HepG2 (cell line): Measurements from ENCODE around the gene NUP54. TPM values are rescaled to one million over a fixed set of nuclear protein-coding genes. Genes with fewer than 3 reads are reported as not detected.

ENCODE experiments used
- ATAC-seq: fragments of 200-7000 bp; cut with Tn5 transposase; 3 replicates; pipeline ENCODE4 v1.9.1; 2020; ENCODE audit warnings: mild to moderate bottlenecking, moderate library complexity
- BruUV-seq: library from RNA; stranded (reverse); fragments of 400-500 nt; replicated peaks from 2 replicates; lab custom pipeline; 2021; lab: Mats Ljungman, UMichigan
- CTCF ChIA-PET: fragments of 300-600 bp; formaldehyde crosslinking; extraction: SDS; loops from one replicate; lab custom pipeline; 2021; ENCODE audit warnings: low total read pairs, inconsistent platforms, low intra/inter-chr PET ratio; lab: Yijun Ruan, JAX
- POLR2A ChIA-PET: fragments of 350-600 bp; sonication (Branson Sonifier 250); formaldehyde crosslinking; loops from one replicate; lab custom pipeline; 2020; ENCODE audit warnings: antibody characterized with exemption, inconsistent platforms; lab: Yijun Ruan, JAX
- DNase-seq: peaks from one replicate; pipeline ENCODE4 v3.0.0-alpha.2; 2015; ENCODE audit warnings: low spot score
- FAIRE-seq: peaks from 3 replicates; lab custom pipeline; 2011; peaks lifted over from hg19 to GRCh38; lab: Jason Lieb, UNC
- H2AFZ ChIP-seq: one replicate; pipeline ENCODE4 v1.6.1; 2011; ENCODE audit warnings: low read length, inconsistent platforms
- H3K27ac ChIP-seq: fragments of 300-600 bp; 3 replicates; pipeline ENCODE4 v1.8.0; 2011; ENCODE audit warnings: mixed run types, mild to moderate bottlenecking, mixed read lengths, low read length, inconsistent platforms; ENCODE audit not compliant: insufficient read depth; ENCODE audit errors: extremely low read length
- H3K27me3 ChIP-seq, 2 experiments: fragments of 200-600 bp in 1 of 2; 2 replicates in 1 of 2; 3 replicates in 1 of 2; pipeline versions ENCODE4 v1.6.0 to v1.8.0; 2011; ENCODE audit warnings: low read length in 2 of 2, mild to moderate bottlenecking in 2 of 2, moderate library complexity in 2 of 2, inconsistent platforms in 1 of 2; ENCODE audit not compliant: insufficient read depth in 2 of 2, control insufficient read depth in 1 of 2
- H3K36me3 ChIP-seq, 2 experiments: fragments of 200-600 bp in 1 of 2; replicated peaks in 1 of 2; 2 replicates in 1 of 2; 3 replicates in 1 of 2; pipeline versions ENCODE4 v1.5.1 to v1.8.0; 2011; ENCODE audit warnings: low read length in 2 of 2, inconsistent platforms in 1 of 2; ENCODE audit not compliant: insufficient read depth in 2 of 2, control insufficient read depth in 1 of 2
- H3K4me1 ChIP-seq: 2 replicates; pipeline ENCODE4 v1.5.1; 2012; ENCODE audit warnings: low read length, inconsistent platforms; ENCODE audit not compliant: insufficient read depth
- H3K4me2 ChIP-seq: 2 replicates; pipeline ENCODE4 v1.6.0; 2011; ENCODE audit warnings: low read depth, low read length, inconsistent platforms
- H3K4me3 ChIP-seq, 3 experiments: fragments of 200-600 bp in 1 of 3; sonication (generic), shearing (Covaris generic) in 1 of 3; replicated peaks in 1 of 3; 2 replicates each; pipeline ENCODE4 v1.5.1; 2011 to 2016; ENCODE audit warnings: low read length in 3 of 3, inconsistent platforms in 2 of 3, low read depth in 2 of 3, mild to moderate bottlenecking in 2 of 3, control low read depth in 1 of 3, mixed read lengths in 1 of 3; ENCODE audit not compliant: insufficient read depth in 1 of 3
- H3K79me2 ChIP-seq: one replicate; pipeline ENCODE4 v1.6.1; 2011; ENCODE audit warnings: low read length, inconsistent platforms; ENCODE audit not compliant: insufficient read depth
- H3K9ac ChIP-seq: 2 replicates; pipeline ENCODE4 v1.6.0; 2011; ENCODE audit warnings: mild to moderate bottlenecking, low read depth, low read length, inconsistent platforms; ENCODE audit not compliant: insufficient read depth
- H3K9me3 ChIP-seq: 2 replicates; pipeline ENCODE4 v1.5.1; 2012; ENCODE audit warnings: mild to moderate bottlenecking, low read length
- H4K20me1 ChIP-seq: 2 replicates; pipeline ENCODE4 v1.6.0; 2011; ENCODE audit warnings: inconsistent platforms, mild to moderate bottlenecking, low read length, moderate library complexity; ENCODE audit not compliant: insufficient read depth
- CEBPG ChIP-seq: IDR thresholded peaks from 2 replicates; pipeline ENCODE4 v1.6.1; 2016
- MBD4 ChIP-seq: IDR thresholded peaks from 2 replicates; pipeline ENCODE4 v1.6.1; 2012; ENCODE audit warnings: low read length, inconsistent platforms, borderline replicate concordance
- NFE2L2 ChIP-seq: fragments of 150-350 bp; IDR thresholded peaks from 2 replicates; pipeline ENCODE4 v1.6.1; 2014; ENCODE audit warnings: low read length
- PAX8 ChIP-seq: sonication (generic); formaldehyde crosslinking; IDR thresholded peaks from 2 replicates; pipeline ENCODE4 v1.8.0; 2022; ENCODE audit warnings: mild to moderate bottlenecking, missing genetic modification reagents, borderline replicate concordance
- ZNF136 ChIP-seq: sonication (generic); formaldehyde crosslinking; IDR thresholded peaks from 2 replicates; pipeline ENCODE4 v1.8.1; 2022; ENCODE audit warnings: low read depth, mild to moderate bottlenecking, moderate library complexity, missing genetic modification reagents
- ZNF354B ChIP-seq: sonication (generic); formaldehyde crosslinking; IDR thresholded peaks from 2 replicates; pipeline ENCODE4 v1.8.0; 2022; ENCODE audit warnings: mild to moderate bottlenecking, missing genetic modification reagents
- ZNF557 ChIP-seq: sonication (generic); formaldehyde crosslinking; IDR thresholded peaks from 2 replicates; pipeline ENCODE4 v1.4.0; 2020; ENCODE audit warnings: missing genetic modification reagents
- WGBS: methylation state at CpG from one replicate; pipeline ENCODE4 v1.1.6; 2017; ENCODE audit warnings: low lambda C conversion rate; 5-methylcytosine and 5-hydroxymethylcytosine counted together
- in situ Hi-C: cut with HindIII; loops from 2 replicates; pipeline ENCODE4 v1.10.0; 2017; ENCODE audit warnings: low pct_unique_long_range_greater_than_20kb; ENCODE audit not compliant: extremely low pct_ligation_motif_present
- intact Hi-C: fragments of 100-400 bp; cut with micrococcal nuclease; formaldehyde crosslinking; loops from one replicate; pipeline ENCODE4 v1.10.0; 2022; ENCODE audit not compliant: unreplicated experiment
- polyA plus RNA-seq, 8 experiments: library from polyadenylated mRNA; depleted of rRNA in 3 of 8; stranded (reverse) in 7 of 8; unstranded in 1 of 8; fragments of >200 nt; fragmentation: Illumina TruSeq in 4 of 8; extraction: Trizol in 4 of 8; gene quantifications; 2 replicates each; pipeline versions ENCODE4 v1.2.1 to v1.2.3, GENCODE V29; 2011 to 2016; ENCODE audit warnings: low read depth in 4 of 8, missing spikeins in 1 of 8, mixed read lengths in 1 of 8; ENCODE audit not compliant: insufficient read depth in 1 of 8
- total RNA-seq, 5 experiments: library from RNA; depleted of rRNA; stranded (reverse); fragments of >200 nt; fragmentation: Illumina TruSeq; extraction: Trizol; gene quantifications; 2 replicates each; pipeline ENCODE4 v1.2.3, GENCODE V29; 2016; ENCODE audit warnings: low read depth in 1 of 5
- TF ChIP-seq, protein P1 (sequence below): sonication (generic); formaldehyde crosslinking; IDR thresholded peaks from 2 replicates; pipeline ENCODE4 v1.4.0; 2020; ENCODE audit warnings: mild to moderate bottlenecking, missing genetic modification reagents
- TF ChIP-seq, protein P2 (sequence below): fragments of 450-650 bp; IDR thresholded peaks from 2 replicates; pipeline ENCODE4 v1.6.1; 2017; ENCODE audit warnings: mild to moderate bottlenecking
- TF ChIP-seq, protein P3 (sequence below): IDR thresholded peaks from 2 replicates; pipeline ENCODE4 v1.6.1; 2012; ENCODE audit warnings: low read length, improper control_type of control experiment
- TF ChIP-seq, protein P4 (sequence below): sonication (generic); formaldehyde crosslinking; IDR thresholded peaks from 2 replicates; pipeline ENCODE4 v1.4.0; 2020; ENCODE audit warnings: missing genetic modification reagents, borderline replicate concordance
- TF ChIP-seq, protein P5 (sequence below): sonication (generic); formaldehyde crosslinking; IDR thresholded peaks from 2 replicates; pipeline ENCODE4 v1.8.1; 2023; ENCODE audit warnings: missing genetic modification reagents, mild to moderate bottlenecking, borderline replicate concordance

NUP54 gene
- total and polyA plus RNA-seq, 2 of the 13 experiments (the other 11 are each of a cell fraction or from before 2014, with no cell fraction given), result 36.1 to 69.3 TPM

DNA sequence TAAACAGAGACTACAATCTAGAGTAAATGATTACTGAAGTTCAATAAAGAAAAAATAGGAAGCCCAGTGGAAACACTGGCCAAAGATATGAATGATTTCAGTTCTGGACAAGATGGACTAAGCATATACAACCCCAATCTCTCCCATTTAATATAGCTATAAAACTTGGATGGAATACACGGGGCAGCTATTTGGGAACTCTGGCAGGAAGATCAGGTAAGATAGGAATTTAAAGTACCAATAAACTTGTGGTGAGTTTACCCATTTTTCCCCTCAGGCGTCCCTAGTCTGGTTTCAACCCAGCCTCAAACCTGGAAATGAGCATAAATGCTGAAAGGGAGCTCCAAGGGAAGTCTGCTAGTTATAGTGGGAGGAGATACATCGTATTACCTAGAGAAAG lies 20.4 kb downstream of the NUP54 start:
- ChIA-PET POLR2A (no interaction called here), CTCF (no interaction called here)
- TF ChIP-seq, protein P1, sequence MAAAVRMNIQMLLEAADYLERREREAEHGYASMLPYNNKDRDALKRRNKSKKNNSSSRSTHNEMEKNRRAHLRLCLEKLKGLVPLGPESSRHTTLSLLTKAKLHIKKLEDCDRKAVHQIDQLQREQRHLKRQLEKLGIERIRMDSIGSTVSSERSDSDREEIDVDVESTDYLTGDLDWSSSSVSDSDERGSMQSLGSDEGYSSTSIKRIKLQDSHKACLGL (CRISPR knock-in tag), result no peak
- TF ChIP-seq ZNF136, result no peak
- TF ChIP-seq CEBPG (CRISPR knock-in tag), result no peak
- TF ChIP-seq, protein P2, sequence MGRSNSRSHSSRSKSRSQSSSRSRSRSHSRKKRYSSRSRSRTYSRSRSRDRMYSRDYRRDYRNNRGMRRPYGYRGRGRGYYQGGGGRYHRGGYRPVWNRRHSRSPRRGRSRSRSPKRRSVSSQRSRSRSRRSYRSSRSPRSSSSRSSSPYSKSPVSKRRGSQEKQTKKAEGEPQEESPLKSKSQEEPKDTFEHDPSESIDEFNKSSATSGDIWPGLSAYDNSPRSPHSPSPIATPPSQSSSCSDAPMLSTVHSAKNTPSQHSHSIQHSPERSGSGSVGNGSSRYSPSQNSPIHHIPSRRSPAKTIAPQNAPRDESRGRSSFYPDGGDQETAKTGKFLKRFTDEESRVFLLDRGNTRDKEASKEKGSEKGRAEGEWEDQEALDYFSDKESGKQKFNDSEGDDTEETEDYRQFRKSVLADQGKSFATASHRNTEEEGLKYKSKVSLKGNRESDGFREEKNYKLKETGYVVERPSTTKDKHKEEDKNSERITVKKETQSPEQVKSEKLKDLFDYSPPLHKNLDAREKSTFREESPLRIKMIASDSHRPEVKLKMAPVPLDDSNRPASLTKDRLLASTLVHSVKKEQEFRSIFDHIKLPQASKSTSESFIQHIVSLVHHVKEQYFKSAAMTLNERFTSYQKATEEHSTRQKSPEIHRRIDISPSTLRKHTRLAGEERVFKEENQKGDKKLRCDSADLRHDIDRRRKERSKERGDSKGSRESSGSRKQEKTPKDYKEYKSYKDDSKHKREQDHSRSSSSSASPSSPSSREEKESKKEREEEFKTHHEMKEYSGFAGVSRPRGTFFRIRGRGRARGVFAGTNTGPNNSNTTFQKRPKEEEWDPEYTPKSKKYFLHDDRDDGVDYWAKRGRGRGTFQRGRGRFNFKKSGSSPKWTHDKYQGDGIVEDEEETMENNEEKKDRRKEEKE, result no peak
- TF ChIP-seq, protein P3, sequence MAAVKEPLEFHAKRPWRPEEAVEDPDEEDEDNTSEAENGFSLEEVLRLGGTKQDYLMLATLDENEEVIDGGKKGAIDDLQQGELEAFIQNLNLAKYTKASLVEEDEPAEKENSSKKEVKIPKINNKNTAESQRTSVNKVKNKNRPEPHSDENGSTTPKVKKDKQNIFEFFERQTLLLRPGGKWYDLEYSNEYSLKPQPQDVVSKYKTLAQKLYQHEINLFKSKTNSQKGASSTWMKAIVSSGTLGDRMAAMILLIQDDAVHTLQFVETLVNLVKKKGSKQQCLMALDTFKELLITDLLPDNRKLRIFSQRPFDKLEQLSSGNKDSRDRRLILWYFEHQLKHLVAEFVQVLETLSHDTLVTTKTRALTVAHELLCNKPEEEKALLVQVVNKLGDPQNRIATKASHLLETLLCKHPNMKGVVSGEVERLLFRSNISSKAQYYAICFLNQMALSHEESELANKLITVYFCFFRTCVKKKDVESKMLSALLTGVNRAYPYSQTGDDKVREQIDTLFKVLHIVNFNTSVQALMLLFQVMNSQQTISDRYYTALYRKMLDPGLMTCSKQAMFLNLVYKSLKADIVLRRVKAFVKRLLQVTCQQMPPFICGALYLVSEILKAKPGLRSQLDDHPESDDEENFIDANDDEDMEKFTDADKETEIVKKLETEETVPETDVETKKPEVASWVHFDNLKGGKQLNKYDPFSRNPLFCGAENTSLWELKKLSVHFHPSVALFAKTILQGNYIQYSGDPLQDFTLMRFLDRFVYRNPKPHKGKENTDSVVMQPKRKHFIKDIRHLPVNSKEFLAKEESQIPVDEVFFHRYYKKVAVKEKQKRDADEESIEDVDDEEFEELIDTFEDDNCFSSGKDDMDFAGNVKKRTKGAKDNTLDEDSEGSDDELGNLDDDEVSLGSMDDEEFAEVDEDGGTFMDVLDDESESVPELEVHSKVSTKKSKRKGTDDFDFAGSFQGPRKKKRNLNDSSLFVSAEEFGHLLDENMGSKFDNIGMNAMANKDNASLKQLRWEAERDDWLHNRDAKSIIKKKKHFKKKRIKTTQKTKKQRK, result no peak
- TF ChIP-seq ZNF557, result no peak
- TF ChIP-seq, protein P4, sequence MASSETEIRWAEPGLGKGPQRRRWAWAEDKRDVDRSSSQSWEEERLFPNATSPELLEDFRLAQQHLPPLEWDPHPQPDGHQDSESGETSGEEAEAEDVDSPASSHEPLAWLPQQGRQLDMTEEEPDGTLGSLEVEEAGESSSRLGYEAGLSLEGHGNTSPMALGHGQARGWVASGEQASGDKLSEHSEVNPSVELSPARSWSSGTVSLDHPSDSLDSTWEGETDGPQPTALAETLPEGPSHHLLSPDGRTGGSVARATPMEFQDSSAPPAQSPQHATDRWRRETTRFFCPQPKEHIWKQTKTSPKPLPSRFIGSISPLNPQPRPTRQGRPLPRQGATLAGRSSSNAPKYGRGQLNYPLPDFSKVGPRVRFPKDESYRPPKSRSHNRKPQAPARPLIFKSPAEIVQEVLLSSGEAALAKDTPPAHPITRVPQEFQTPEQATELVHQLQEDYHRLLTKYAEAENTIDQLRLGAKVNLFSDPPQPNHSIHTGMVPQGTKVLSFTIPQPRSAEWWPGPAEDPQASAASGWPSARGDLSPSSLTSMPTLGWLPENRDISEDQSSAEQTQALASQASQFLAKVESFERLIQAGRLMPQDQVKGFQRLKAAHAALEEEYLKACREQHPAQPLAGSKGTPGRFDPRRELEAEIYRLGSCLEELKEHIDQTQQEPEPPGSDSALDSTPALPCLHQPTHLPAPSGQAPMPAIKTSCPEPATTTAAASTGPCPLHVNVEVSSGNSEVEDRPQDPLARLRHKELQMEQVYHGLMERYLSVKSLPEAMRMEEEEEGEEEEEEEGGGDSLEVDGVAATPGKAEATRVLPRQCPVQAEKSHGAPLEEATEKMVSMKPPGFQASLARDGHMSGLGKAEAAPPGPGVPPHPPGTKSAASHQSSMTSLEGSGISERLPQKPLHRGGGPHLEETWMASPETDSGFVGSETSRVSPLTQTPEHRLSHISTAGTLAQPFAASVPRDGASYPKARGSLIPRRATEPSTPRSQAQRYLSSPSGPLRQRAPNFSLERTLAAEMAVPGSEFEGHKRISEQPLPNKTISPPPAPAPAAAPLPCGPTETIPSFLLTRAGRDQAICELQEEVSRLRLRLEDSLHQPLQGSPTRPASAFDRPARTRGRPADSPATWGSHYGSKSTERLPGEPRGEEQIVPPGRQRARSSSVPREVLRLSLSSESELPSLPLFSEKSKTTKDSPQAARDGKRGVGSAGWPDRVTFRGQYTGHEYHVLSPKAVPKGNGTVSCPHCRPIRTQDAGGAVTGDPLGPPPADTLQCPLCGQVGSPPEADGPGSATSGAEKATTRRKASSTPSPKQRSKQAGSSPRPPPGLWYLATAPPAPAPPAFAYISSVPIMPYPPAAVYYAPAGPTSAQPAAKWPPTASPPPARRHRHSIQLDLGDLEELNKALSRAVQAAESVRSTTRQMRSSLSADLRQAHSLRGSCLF (CRISPR knock-in tag), result no peak
- no peak for TF ChIP-seq NFE2L2
- no peak for TF ChIP-seq MBD4
- TF ChIP-seq ZNF354B, result no peak
- TF ChIP-seq, protein P5, sequence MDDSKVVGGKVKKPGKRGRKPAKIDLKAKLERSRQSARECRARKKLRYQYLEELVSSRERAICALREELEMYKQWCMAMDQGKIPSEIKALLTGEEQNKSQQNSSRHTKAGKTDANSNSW, result no peak
- no peak for TF ChIP-seq PAX8
- no peak overlapping the region for H2AFZ ChIP-seq
- H3K4me2 ChIP-seq, result no peak overlapping the region
- FAIRE-seq, result no peak
- H3K4me3 ChIP-seq, result no peak overlapping the region
- 92% methylated on average over 3 of the region's 3 CpGs for WGBS
- H4K20me1 ChIP-seq, result no peaks in the 10 kb centered on the region
- H3K9me3 ChIP-seq, result no peaks in the 10 kb centered on the region
- H3K27ac ChIP-seq, result no peak overlapping the region
- peaks cover 6 to 43% of the 10 kb centered on the region in 2 experiments; a peak in 4 of 5 replicates for H3K36me3 ChIP-seq
- no peaks in the 10 kb centered on the region for H3K4me1 ChIP-seq
- in situ Hi-C loops, result no loop called here
- intact Hi-C loops, result no loop called here
- no peak overlapping the region for H3K9ac ChIP-seq
- no peaks in the 10 kb centered on the region for H3K27me3 ChIP-seq
- ATAC-seq, result no peak
- no peak for DNase-seq
- H3K79me2 ChIP-seq, result no peaks in the 10 kb centered on the region
- no TSS peak for BruUV-seq
